Mammary epithelial cell (primary cell): ENCODE data around the gene DDX49.

Experiments used
- EZH2 ChIP-seq: IDR thresholded peaks from 2 replicates; pipeline ENCODE4 v1.6.1; 2012; ENCODE audit warnings: low read length, inconsistent platforms, borderline replicate concordance
- TF ChIP-seq, protein P1 (sequence below), 2 donors: IDR thresholded peaks in 1 of 2; conservative IDR thresholded peaks in 1 of 2; 2 replicates each; pipeline ENCODE4 v1.5.1; 2011 to 2012; ENCODE audit warnings: inconsistent platforms in 2 of 2, low read length in 2 of 2, mild to moderate bottlenecking in 2 of 2, control low read depth in 1 of 2, low read depth in 1 of 2; ENCODE audit not compliant: insufficient read depth in 1 of 2; ENCODE audit errors: extremely low read depth in 1 of 2

DNA sequence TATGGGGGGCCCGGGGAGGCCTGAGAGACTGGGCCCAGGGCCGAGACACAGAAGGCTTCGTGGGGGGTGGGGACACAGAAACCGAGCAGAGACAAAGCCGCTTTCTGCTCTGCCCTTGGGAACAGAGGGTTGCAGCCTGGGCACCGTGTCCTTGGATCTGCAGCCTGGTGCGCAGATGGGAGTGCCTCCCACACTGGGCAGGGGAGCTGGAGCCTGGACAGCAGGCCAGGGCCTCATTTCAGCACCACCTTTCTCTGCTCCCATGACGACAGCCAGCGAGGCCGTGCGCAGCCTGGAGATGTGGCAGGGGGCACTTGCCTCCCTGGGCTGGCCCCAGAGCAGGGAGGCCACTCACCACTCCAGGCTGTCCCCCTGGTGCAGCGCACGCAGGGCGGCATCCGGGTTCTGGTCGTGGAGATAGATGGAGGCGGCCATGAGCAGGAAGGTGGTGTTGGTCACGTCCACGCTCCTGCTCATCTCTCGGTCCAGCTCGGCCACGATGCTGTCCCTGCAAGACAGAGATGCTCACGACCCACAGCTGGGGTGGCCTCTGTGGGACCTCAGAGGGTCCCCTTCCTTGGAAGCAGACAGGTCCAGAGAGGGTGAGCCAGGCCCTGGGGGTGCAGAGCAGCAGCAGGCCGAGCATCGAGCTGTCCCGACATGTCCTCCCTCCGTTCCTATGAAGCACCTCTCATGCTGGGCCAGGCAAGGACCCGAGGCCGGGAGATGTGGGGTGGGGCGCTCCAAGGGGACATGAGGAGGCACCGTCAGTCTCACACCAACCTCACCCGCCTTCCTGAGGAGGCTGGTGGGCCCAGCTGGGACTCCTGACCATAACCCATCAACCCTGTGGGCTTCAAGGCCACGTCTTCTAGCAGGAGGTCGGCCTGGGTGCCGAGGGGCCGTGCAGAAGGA, 12.7 kb upstream of the DDX49 start:
- TF ChIP-seq, protein P1, sequence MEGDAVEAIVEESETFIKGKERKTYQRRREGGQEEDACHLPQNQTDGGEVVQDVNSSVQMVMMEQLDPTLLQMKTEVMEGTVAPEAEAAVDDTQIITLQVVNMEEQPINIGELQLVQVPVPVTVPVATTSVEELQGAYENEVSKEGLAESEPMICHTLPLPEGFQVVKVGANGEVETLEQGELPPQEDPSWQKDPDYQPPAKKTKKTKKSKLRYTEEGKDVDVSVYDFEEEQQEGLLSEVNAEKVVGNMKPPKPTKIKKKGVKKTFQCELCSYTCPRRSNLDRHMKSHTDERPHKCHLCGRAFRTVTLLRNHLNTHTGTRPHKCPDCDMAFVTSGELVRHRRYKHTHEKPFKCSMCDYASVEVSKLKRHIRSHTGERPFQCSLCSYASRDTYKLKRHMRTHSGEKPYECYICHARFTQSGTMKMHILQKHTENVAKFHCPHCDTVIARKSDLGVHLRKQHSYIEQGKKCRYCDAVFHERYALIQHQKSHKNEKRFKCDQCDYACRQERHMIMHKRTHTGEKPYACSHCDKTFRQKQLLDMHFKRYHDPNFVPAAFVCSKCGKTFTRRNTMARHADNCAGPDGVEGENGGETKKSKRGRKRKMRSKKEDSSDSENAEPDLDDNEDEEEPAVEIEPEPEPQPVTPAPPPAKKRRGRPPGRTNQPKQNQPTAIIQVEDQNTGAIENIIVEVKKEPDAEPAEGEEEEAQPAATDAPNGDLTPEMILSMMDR (conservative IDR thresholded peaks at IDR 0.05 in 1 of 2, IDR thresholded peaks at IDR 0.05 in 1 of 2; ENCODE audit: extremely low read depth in 1 of 2, insufficient read depth in 1 of 2, low read depth in 1 of 2, low read length in 2 of 2), result no peak
- no peak for TF ChIP-seq EZH2
